ENCODE data around the gene TLL1.

The TLL1 gene

GRCh38 chr4:165872461-165873297, at the start of gene TLL1:
TSS of gene TLL1 (plus strand) at chr4:165873237. CDS start at chr4:165873905, 668 bp downstream.
- FAIRE-seq (no peak), DNase-seq (ENCODE audit: extremely low spot score, insufficient read length, low read depth) (no peak)

GRCh38 chr4:165826166-165826565, 46.9 kb upstream of the TLL1 start:
- no peak for FAIRE-seq
- no peak for DNase-seq (ENCODE audit: extremely low spot score, insufficient read length, low read depth)

- DNase-seq (ENCODE audit: extremely low spot score, insufficient read length, low read depth) (no peak), FAIRE-seq (no peak)
These were observed 46.0 kb upstream of the TLL1 start for GRCh38 chr4:165827018-165827417.

- FAIRE-seq (no peak), DNase-seq (ENCODE audit: extremely low spot score, insufficient read length, low read depth) (no peak)
These were observed 44.1 kb upstream of the TLL1 start for GRCh38 chr4:165828928-165829327.

- no peak for FAIRE-seq
These were observed 38.9 kb upstream of the TLL1 start for GRCh38 chr4:165834116-165834515.

GRCh38 chr4:165838575-165838974, 34.5 kb upstream of the TLL1 start:
- FAIRE-seq (no peak), DNase-seq (ENCODE audit: extremely low spot score, insufficient read length, low read depth) (no peak)

More at GRCh38 chr4:165834116-165834515, 38.9 kb upstream of the TLL1 start:
- DNase-seq (ENCODE audit: extremely low spot score, insufficient read length, low read depth): no peak

- DNase-seq (ENCODE audit: extremely low spot score, insufficient read length, low read depth) (no peak), FAIRE-seq (no peak)
These were observed 33.3 kb upstream of the TLL1 start for GRCh38 chr4:165839615-165840333.

GRCh38 chr4:165842684-165843083, 30.4 kb upstream of the TLL1 start:
- DNase-seq (ENCODE audit: extremely low spot score, insufficient read length, low read depth) (no peak), FAIRE-seq (no peak)

GRCh38 chr4:165844161-165844560, 28.9 kb upstream of the TLL1 start:
- no peak for FAIRE-seq
- no peak for DNase-seq (ENCODE audit: extremely low spot score, insufficient read length, low read depth)

GRCh38 chr4:165851256-165851655, 21.8 kb upstream of the TLL1 start:
- DNase-seq (ENCODE audit: extremely low spot score, insufficient read length, low read depth): no peak
- FAIRE-seq: no peak

- FAIRE-seq: no peak
- no peak for DNase-seq (ENCODE audit: extremely low spot score, insufficient read length, low read depth)
These were observed 17.8 kb upstream of the TLL1 start for GRCh38 chr4:165855191-165855590.

- no peak for FAIRE-seq
- no peak for DNase-seq (ENCODE audit: extremely low spot score, insufficient read length, low read depth)
These were observed 11.7 kb upstream of the TLL1 start for GRCh38 chr4:165861363-165861762.

GRCh38 chr4:165864271-165864670, 8.8 kb upstream of the TLL1 start:
- FAIRE-seq (no peak), DNase-seq (ENCODE audit: extremely low spot score, insufficient read length, low read depth) (no peak)

GRCh38 chr4:165866019-165866650, 6.9 kb upstream of the TLL1 start:
- DNase-seq (ENCODE audit: extremely low spot score, insufficient read length, low read depth) (no peak), FAIRE-seq (no peak)

- no peak for FAIRE-seq
These were observed 5.1 kb upstream of the TLL1 start for GRCh38 chr4:165867961-165868360.

GRCh38 chr4:165873298-165874071, 448 bp downstream of the TLL1 start:
- DNase-seq (ENCODE audit: extremely low spot score, insufficient read length, low read depth): no peak
- no peak for FAIRE-seq

More at GRCh38 chr4:165867961-165868360, 5.1 kb upstream of the TLL1 start:
- DNase-seq (ENCODE audit: extremely low spot score, insufficient read length, low read depth): no peak

GRCh38 chr4:165874072-165874790, 1.2 kb downstream of the TLL1 start:
- DNase-seq (ENCODE audit: extremely low spot score, insufficient read length, low read depth) (no peak), FAIRE-seq (no peak)

- FAIRE-seq (no peak), DNase-seq (ENCODE audit: extremely low spot score, insufficient read length, low read depth) (no peak)
These were observed 1.8 kb downstream of the TLL1 start for GRCh38 chr4:165874791-165875371.

GRCh38 chr4:165875446-165875845, 2.4 kb downstream of the TLL1 start:
- DNase-seq (ENCODE audit: extremely low spot score, insufficient read length, low read depth) (no peak), FAIRE-seq (no peak)
